K562 (cell line): Measurements from ENCODE around the gene ATXN7L1. TPM values are rescaled to one million over a fixed set of nuclear protein-coding genes. Genes with fewer than 3 reads are reported as not detected.

Experiments used
- CEBPG ChIP-seq, 3 experiments: fragments of 200-800 bp in 1 of 3; sonication (Bioruptor generic) in 1 of 3; sonication (generic) in 1 of 3; formaldehyde crosslinking in 1 of 3; IDR thresholded peaks in 2 of 3; conservative IDR thresholded peaks in 1 of 3; 2 replicates each; pipeline versions ENCODE4 v1.6.1 to v1.8.0; 2016 to 2022; ENCODE audit warnings: missing compliant biosample characterization in 2 of 3, missing genetic modification characterization in 2 of 3, mild to moderate bottlenecking in 1 of 3, missing genetic modification reagents in 1 of 3
- CHD1 ChIP-seq: fragments of 200-600 bp; sonication (generic); IDR thresholded peaks from one replicate; pipeline ENCODE4 v1.6.1; 2012; ENCODE audit warnings: mild to moderate bottlenecking, moderate library complexity, low read length, inconsistent platforms
- FOXO4 ChIP-seq: fragments of 450-650 bp; formaldehyde crosslinking; IDR thresholded peaks from 2 replicates; pipeline ENCODE4 v1.4.0; 2020; ENCODE audit warnings: mild to moderate bottlenecking, moderate library complexity
- MIER1 ChIP-seq: fragments of 450-650 bp; IDR thresholded peaks from 2 replicates; pipeline ENCODE4 v1.6.1; 2016; ENCODE audit warnings: antibody characterized with exemption, mild to moderate bottlenecking, low read depth
- MYC ChIP-seq, 2 experiments: fragments of 250-450 bp in 1 of 2; sonication (Bioruptor Pico) in 1 of 2; IDR thresholded peaks; 2 replicates each; pipeline versions ENCODE4 v1.5.1 to v1.6.1; 2012 to 2021; ENCODE audit warnings: low read depth in 2 of 2, borderline replicate concordance in 1 of 2, improper control_type of control experiment in 1 of 2, low read length in 1 of 2, mild to moderate bottlenecking in 1 of 2, moderate library complexity in 1 of 2
- RBM15 ChIP-seq: fragments of 200-400 bp; formaldehyde crosslinking; IDR thresholded peaks from 2 replicates; pipeline ENCODE4 v1.6.1; 2018; ENCODE audit warnings: mild to moderate bottlenecking, low read length, moderate library complexity; ENCODE audit not compliant: insufficient read depth
- RNF2 ChIP-seq: sonication (generic); IDR thresholded peaks from 2 replicates; pipeline ENCODE4 v1.6.1; 2016
- SIN3A ChIP-seq, 2 experiments: fragments of 150-350 bp in 1 of 2; IDR thresholded peaks; 2 replicates each; pipeline ENCODE4 v1.6.1; 2011 to 2016; ENCODE audit warnings: borderline replicate concordance in 2 of 2, low read depth in 2 of 2, low read length in 2 of 2, mild to moderate bottlenecking in 2 of 2, moderate library complexity in 2 of 2; ENCODE audit not compliant: control insufficient read depth in 1 of 2
- SMARCA5 ChIP-seq: fragments of 450-650 bp; IDR thresholded peaks from 2 replicates; pipeline ENCODE4 v1.6.1; 2016
- SMC3 ChIP-seq: conservative IDR thresholded peaks from 2 replicates; pipeline ENCODE4 v1.6.1; 2011; ENCODE audit warnings: low read depth, low read length, improper control_type of control experiment; ENCODE audit not compliant: insufficient read depth
- STAT5A ChIP-seq: IDR thresholded peaks from 2 replicates; pipeline ENCODE4 v1.6.1; 2012; ENCODE audit warnings: low read length, inconsistent platforms, borderline replicate concordance
- THAP12 ChIP-seq: fragments of 250-450 bp; sonication (Bioruptor Pico); IDR thresholded peaks from 2 replicates; pipeline ENCODE4 v1.9.0; 2021; ENCODE audit warnings: mild to moderate bottlenecking, inconsistent platforms
- TOE1 ChIP-seq, 2 experiments: fragments of 450-650 bp in 1 of 2; sonication (generic) in 1 of 2; formaldehyde crosslinking in 1 of 2; IDR thresholded peaks; 2 replicates each; pipeline versions ENCODE4 v1.7.1 to v1.8.0; 2016 to 2022; ENCODE audit warnings: borderline replicate concordance in 2 of 2, mild to moderate bottlenecking in 2 of 2, antibody characterized with exemption in 1 of 2, inconsistent platforms in 1 of 2, low read depth in 1 of 2, missing genetic modification reagents in 1 of 2, moderate library complexity in 1 of 2
- TRIM28 ChIP-seq: fragments of 450-650 bp; IDR thresholded peaks from 2 replicates; pipeline ENCODE4 v1.6.1; 2017
- ZKSCAN8 ChIP-seq: fragments of 200-800 bp; sonication (Bioruptor generic); IDR thresholded peaks from 2 replicates; pipeline ENCODE4 v1.6.1; 2016; ENCODE audit warnings: missing genetic modification characterization, missing compliant biosample characterization
- ZNF143 ChIP-seq: sonication (generic); formaldehyde crosslinking; IDR thresholded peaks from 2 replicates; pipeline ENCODE4 v1.9.0; 2022; ENCODE audit warnings: mild to moderate bottlenecking, missing genetic modification reagents
- ZNF347 ChIP-seq: fragments of 450-650 bp; formaldehyde crosslinking; IDR thresholded peaks from 2 replicates; pipeline ENCODE4 v1.4.0; 2020; ENCODE audit warnings: low read depth, mild to moderate bottlenecking, moderate library complexity
- ZNF436 ChIP-seq: fragments of 250-450, 450-650 bp; sonication (Bioruptor Pico); formaldehyde crosslinking; IDR thresholded peaks from 2 replicates; pipeline ENCODE4 v1.7.0; 2020; ENCODE audit warnings: mild to moderate bottlenecking
- polyA plus RNA-seq, 8 experiments: library from polyadenylated mRNA; depleted of rRNA in 4 of 8; stranded (reverse) in 5 of 8; unstranded in 3 of 8; fragments of >200 nt; fragmentation: Nextera tagmentation in 2 of 8; fragmentation: Illumina TruSeq in 1 of 8; extraction: Ambion mirVana in 2 of 8; extraction: Trizol in 1 of 8; gene quantifications; 2 replicates each; pipeline versions ENCODE4 v1.2.1 to v1.2.3, GENCODE V29; 2011 to 2014; ENCODE audit warnings: inconsistent platforms in 1 of 8, missing spikeins in 1 of 8
- total RNA-seq, 7 experiments: library from RNA; depleted of rRNA in 6 of 7; stranded (reverse); fragments of >200 nt in 6 of 7; fragmentation: Illumina TruSeq in 2 of 7; extraction: Trizol in 2 of 7; gene quantifications; 2 replicates each; pipeline versions ENCODE4 v1.2.1 to v1.2.3, GENCODE V29; 2011 to 2021; ENCODE audit warnings: low replicate concordance in 1 of 7

Gene ATXN7L1
- total and polyA plus RNA-seq, 9 of the 15 experiments (the other 6 are each of a cell fraction or from before 2014, with no cell fraction given), result 6.6 to 13.7 (median 10.7) TPM

GRCh38 chr7:105691680-105692564, 184.5 kb downstream of the ATXN7L1 start (continued):
- TF ChIP-seq CEBPG (CRISPR knock-in tag; IDR thresholded peaks at IDR 0.05) (no peak), CEBPG (tag; conservative IDR thresholded peaks at IDR 0.05 in 1 of 2, IDR thresholded peaks at IDR 0.05 in 1 of 2) (0 out of 4 replicates have a peak, but pooled peaks of 1 of the 2 experiments have one; percentile 11), ZKSCAN8 (CRISPR knock-in tag) (no peak), RNF2 (peak; percentile 25; the same call in 1 of the 2 replicates), MIER1 (no peak), SIN3A (IDR thresholded peaks at IDR 0.05; ENCODE audit: borderline replicate concordance in 2 of 2, control insufficient read depth in 1 of 2, low read depth in 2 of 2, low read length in 2 of 2) (no peak), MYC (IDR thresholded peaks at IDR 0.05; ENCODE audit: low read depth, low read length) (no peak), MYC (CRISPR knock-in tag; IDR thresholded peaks at IDR 0.05; ENCODE audit: borderline replicate concordance, low read depth) (no peak), FOXO4 (CRISPR knock-in tag) (no peak), TOE1 (IDR thresholded peaks at IDR 0.05; ENCODE audit: borderline replicate concordance) (peak; percentile 62; the same call in 1 of the 2 replicates), TOE1 (CRISPR knock-in tag; IDR thresholded peaks at IDR 0.05; ENCODE audit: borderline replicate concordance, low read depth) (no peak), CHD1 (no peak), TRIM28 (no peak), SMC3 (no peak), THAP12 (CRISPR knock-in tag) (no peak), STAT5A (no peak; the same call in 1 of the 2 replicates), SMARCA5 (no peak), RBM15 (no peak), ZNF436 (CRISPR knock-in tag) (no peak), ZNF143 (CRISPR knock-in tag) (no peak), ZNF347 (CRISPR knock-in tag) (no peak)
- TF ChIP-seq, all 486 proteins: peak for 13
